Trophoblast cell (in vitro differentiated cells and primary cell): Measurements from ENCODE around the gene YJEFN3.

Experiments
- DNase-seq, 2 donors: peaks; one replicate each; pipeline ENCODE4 v3.0.0-alpha.2; 2016
- H2AFZ ChIP-seq: 2 replicates; pipeline ENCODE4 v1.6.1; 2013; ENCODE audit warnings: low read length, moderate library complexity, mild to moderate bottlenecking; ENCODE audit not compliant: insufficient read depth, poor library complexity
- H2AK5ac ChIP-seq: 2 replicates; pipeline ENCODE4 v1.6.1; 2013; ENCODE audit warnings: mild to moderate bottlenecking, low read length
- H2BK120ac ChIP-seq: 2 replicates; pipeline ENCODE4 v1.6.1; 2013; ENCODE audit warnings: low read length, mild to moderate bottlenecking, moderate library complexity; ENCODE audit not compliant: insufficient read depth, poor library complexity
- H2BK12ac ChIP-seq: 2 replicates; pipeline ENCODE4 v1.6.1; 2013; ENCODE audit warnings: mild to moderate bottlenecking, low read length, moderate library complexity
- H2BK5ac ChIP-seq: 2 replicates; pipeline ENCODE4 v1.6.1; 2013; ENCODE audit warnings: low read length, low read depth, moderate library complexity, mild to moderate bottlenecking; ENCODE audit not compliant: poor library complexity
- H3K14ac ChIP-seq: 2 replicates; pipeline ENCODE4 v1.6.1; 2013; ENCODE audit warnings: mild to moderate bottlenecking, low read length
- H3K18ac ChIP-seq: 2 replicates; pipeline ENCODE4 v1.6.1; 2013; ENCODE audit warnings: mild to moderate bottlenecking, low read length
- H3K23ac ChIP-seq: 2 replicates; pipeline ENCODE4 v1.6.1; 2013; ENCODE audit warnings: low read length
- H3K27ac ChIP-seq: 2 replicates; pipeline ENCODE4 v1.5.1; 2013; ENCODE audit warnings: low read depth, mild to moderate bottlenecking, inconsistent platforms, low read length, moderate library complexity
- H3K27me3 ChIP-seq: 2 replicates; pipeline ENCODE4 v1.6.1; 2013; ENCODE audit warnings: inconsistent platforms, mild to moderate bottlenecking, low read length, moderate library complexity; ENCODE audit not compliant: insufficient read depth
- H3K36me3 ChIP-seq, 2 experiments: 1 replicate in 1 of 2; 2 replicates in 1 of 2; pipeline ENCODE4 v1.6.1; 2013; ENCODE audit warnings: low read length in 2 of 2, mild to moderate bottlenecking in 2 of 2, moderate library complexity in 1 of 2; ENCODE audit not compliant: insufficient read depth in 2 of 2, control insufficient read depth in 1 of 2
- H3K4ac ChIP-seq: 2 replicates; pipeline ENCODE4 v1.6.1; 2013; ENCODE audit warnings: low read depth, mild to moderate bottlenecking, low read length, moderate library complexity
- H3K4me1 ChIP-seq, 2 experiments: 1 replicate in 1 of 2; 2 replicates in 1 of 2; pipeline ENCODE4 v1.6.1; 2013; ENCODE audit warnings: low read length in 2 of 2, mild to moderate bottlenecking in 2 of 2, moderate library complexity in 1 of 2; ENCODE audit not compliant: insufficient read depth in 2 of 2, control insufficient read depth in 1 of 2
- H3K4me2 ChIP-seq: 2 replicates; pipeline ENCODE4 v1.6.1; 2013; ENCODE audit warnings: inconsistent platforms, mild to moderate bottlenecking, low read length, moderate library complexity
- H3K4me3 ChIP-seq: 2 replicates; pipeline ENCODE4 v1.5.1; 2013; ENCODE audit warnings: mild to moderate bottlenecking, low read depth, low read length, inconsistent platforms
- H3K79me1 ChIP-seq: one replicate; pipeline ENCODE4 v1.6.1; 2013; ENCODE audit warnings: low read length
- H3K79me2 ChIP-seq: 2 replicates; pipeline ENCODE4 v1.6.1; 2013; ENCODE audit warnings: low read length, mild to moderate bottlenecking; ENCODE audit not compliant: control insufficient read depth, insufficient read depth, poor library complexity
- H3K9ac ChIP-seq: 2 replicates; pipeline ENCODE4 v1.6.1; 2013; ENCODE audit warnings: mild to moderate bottlenecking, low read length
- H3K9me3 ChIP-seq: 2 replicates; pipeline ENCODE4 v1.6.1; 2013; ENCODE audit warnings: low read depth, mild to moderate bottlenecking, control low read depth, inconsistent platforms, low read length; ENCODE audit not compliant: insufficient read depth
- H4K12ac ChIP-seq: 2 replicates; pipeline ENCODE4 v1.6.1; 2013; ENCODE audit warnings: low read depth, mild to moderate bottlenecking, low read length, moderate library complexity
- H4K8ac ChIP-seq: 2 replicates; pipeline ENCODE4 v1.6.1; 2013; ENCODE audit warnings: low read depth, mild to moderate bottlenecking, low read length, moderate library complexity
- H4K91ac ChIP-seq: one replicate; pipeline ENCODE4 v1.6.1; 2013; ENCODE audit warnings: low read depth, mild to moderate bottlenecking, low read length, moderate library complexity
- WGBS: extraction: QIAGEN DNeasy Blood & Tissue Kit; methylation state at CpG from one replicate; pipeline ENCODE4 v1.1.7; 2013; ENCODE audit warnings: missing lambda C conversion rate; ENCODE audit not compliant: insufficient read length, insufficient coverage; ENCODE audit errors: extremely low coverage; 5-methylcytosine and 5-hydroxymethylcytosine counted together

YJEFN3 gene

GRCh38 chr19:19488875-19489690, 39.6 kb upstream of the YJEFN3 start:
- Histone ChIP-seq H2AFZ (peak overlapping the region; percentile 1), H3K4me1 (peaks cover 49 to 53% of the 10 kb centered on the region in 2 experiments), H4K12ac (peak overlapping the region; percentile 16), H3K4me3 (no peak overlapping the region), H3K9ac (no peak overlapping the region), H2BK12ac (peak overlapping the region; percentile 44), H2AK5ac (no peak overlapping the region), H3K79me1 (peaks cover 15% of the 10 kb centered on the region), H2BK5ac (peak overlapping the region; percentile 42), H3K36me3 (peaks cover 32% of the 10 kb centered on the region in 2 experiments), H3K23ac (no peak overlapping the region), H4K91ac (peak overlapping the region; percentile 50), H3K4me2 (peak overlapping the region; percentile 30), H3K79me2 (peaks cover 16% of the 10 kb centered on the region), H3K27me3 (no peaks in the 10 kb centered on the region), H4K8ac (no peak overlapping the region), H3K4ac (peak overlapping the region; percentile 20), H3K18ac (peak overlapping the region; percentile 31), H3K14ac (no peak overlapping the region), H3K9me3 (peaks cover 1% of the 10 kb centered on the region), H2BK120ac (peak overlapping the region; percentile 42), H3K27ac (peak overlapping the region; percentile 81)
- WGBS = no CpG with 5 or more reads among the region's 14 CpGs
- peak; percentile 82 to 86 for DNase-seq

DNA sequence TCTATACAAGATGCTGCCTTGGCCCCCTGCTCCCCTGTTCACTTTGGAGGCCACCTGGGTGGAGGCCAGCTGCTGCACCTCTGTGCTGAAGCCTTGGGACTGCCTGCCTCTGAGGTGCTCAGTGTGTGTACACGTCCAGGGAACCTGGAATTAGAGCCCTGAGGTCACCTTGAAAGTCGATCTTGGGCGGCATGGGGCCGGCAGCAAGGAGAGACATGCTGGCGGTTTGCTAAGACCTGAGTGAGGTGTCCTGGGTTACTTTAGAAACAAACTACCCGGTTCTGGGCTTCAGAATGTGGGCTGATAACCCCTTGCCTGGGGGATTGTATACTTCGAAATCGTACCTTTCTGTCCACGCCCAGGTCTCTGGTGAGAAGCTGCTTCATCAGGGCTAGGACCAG, 38.9 kb upstream of the YJEFN3 start:
- H3K9ac ChIP-seq = no peak overlapping the region
- no CpG with 5 or more reads among the region's 9 CpGs for WGBS
- peaks cover 15% of the 10 kb centered on the region for H3K79me1 ChIP-seq
- no peak overlapping the region for H3K4me3 ChIP-seq
- H3K27ac ChIP-seq = peak overlapping the region; percentile 81
- H3K79me2 ChIP-seq = peaks cover 16% of the 10 kb centered on the region
- peak overlapping the region; percentile 34 for H4K12ac ChIP-seq
- no peak overlapping the region for H4K8ac ChIP-seq
- peaks cover 39% of the 10 kb centered on the region in 2 experiments for H3K36me3 ChIP-seq
- peaks cover 1% of the 10 kb centered on the region for H3K9me3 ChIP-seq
- H2BK5ac ChIP-seq = peak overlapping the region; percentile 5
- no peaks in the 10 kb centered on the region for H3K27me3 ChIP-seq
- peak; percentile 96 for DNase-seq
- H3K4ac ChIP-seq = peak overlapping the region; percentile 1
- H3K14ac ChIP-seq = peak overlapping the region; percentile 16
- H2AK5ac ChIP-seq = peak overlapping the region; percentile 19
- no peak overlapping the region for H2AFZ ChIP-seq
- H2BK12ac ChIP-seq = peak overlapping the region; percentile 0
- no peak overlapping the region for H3K23ac ChIP-seq
- peak overlapping the region; percentile 19 for H3K18ac ChIP-seq
- H2BK120ac ChIP-seq = peak overlapping the region; percentile 5
- peak overlapping the region; percentile 11 for H3K4me2 ChIP-seq
- H4K91ac ChIP-seq = peak overlapping the region; percentile 65
- peaks cover 47 to 51% of the 10 kb centered on the region in 2 experiments for H3K4me1 ChIP-seq

DNA sequence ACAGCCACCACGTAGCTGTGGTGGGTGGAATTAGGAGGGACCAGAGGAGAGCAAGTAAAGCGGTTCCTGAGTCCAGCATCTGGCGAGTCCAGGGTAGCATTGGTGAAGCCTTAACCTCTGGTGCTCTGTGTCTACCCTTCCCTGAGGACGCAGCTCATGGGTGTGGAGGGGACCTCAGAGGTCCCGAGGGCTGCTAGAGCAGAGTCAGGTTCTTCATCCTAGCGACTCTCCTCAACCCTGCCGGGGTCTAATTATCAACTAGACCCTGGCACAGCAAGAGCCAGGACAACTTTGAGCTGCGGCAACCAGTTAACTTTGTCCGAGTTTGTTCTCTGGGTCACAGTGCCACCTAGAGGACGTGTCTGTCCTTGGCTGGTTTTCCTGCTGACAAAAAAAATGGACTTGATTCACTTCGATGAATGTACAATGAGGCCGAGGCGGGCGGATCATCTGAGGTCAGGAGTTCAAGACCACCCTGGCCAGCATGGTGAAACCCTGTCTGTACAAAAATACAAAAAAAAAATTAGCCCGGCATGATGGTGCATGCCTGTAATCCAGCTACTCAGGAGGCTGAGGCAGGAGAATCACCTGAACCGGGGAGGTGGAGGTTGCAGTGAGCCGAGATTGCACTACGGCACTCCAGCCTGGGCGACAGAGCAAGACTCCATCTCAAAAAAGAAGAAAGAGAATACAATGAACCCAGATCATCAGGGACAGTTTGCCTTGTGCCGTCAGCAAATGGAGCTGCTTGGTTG, 38.3 kb upstream of the YJEFN3 start:
- Histone ChIP-seq H3K4me1 (peaks cover 41 to 45% of the 10 kb centered on the region in 2 experiments), H4K8ac (no peak overlapping the region), H3K4me2 (peak overlapping the region; percentile 11), H3K27ac (peak overlapping the region; percentile 81), H3K18ac (peak overlapping the region; percentile 1), H2AK5ac (no peak overlapping the region), H2BK120ac (peak overlapping the region; percentile 5), H3K9me3 (peaks cover 1% of the 10 kb centered on the region), H3K79me2 (peaks cover 16% of the 10 kb centered on the region), H3K4ac (peak overlapping the region; percentile 27), H2BK12ac (peak overlapping the region; percentile 0), H3K27me3 (no peaks in the 10 kb centered on the region), H3K36me3 (peaks cover 41 to 42% of the 10 kb centered on the region in 2 experiments), H3K23ac (no peak overlapping the region), H2BK5ac (no peak overlapping the region), H4K91ac (peak overlapping the region; percentile 28), H2AFZ (no peak overlapping the region), H4K12ac (peak overlapping the region; percentile 7), H3K79me1 (peaks cover 15% of the 10 kb centered on the region), H3K9ac (no peak overlapping the region), H3K14ac (no peak overlapping the region), H3K4me3 (no peak overlapping the region)
- DNase-seq = peak; percentile 83 to 93
- no CpG with 5 or more reads among the region's 20 CpGs for WGBS

DNA sequence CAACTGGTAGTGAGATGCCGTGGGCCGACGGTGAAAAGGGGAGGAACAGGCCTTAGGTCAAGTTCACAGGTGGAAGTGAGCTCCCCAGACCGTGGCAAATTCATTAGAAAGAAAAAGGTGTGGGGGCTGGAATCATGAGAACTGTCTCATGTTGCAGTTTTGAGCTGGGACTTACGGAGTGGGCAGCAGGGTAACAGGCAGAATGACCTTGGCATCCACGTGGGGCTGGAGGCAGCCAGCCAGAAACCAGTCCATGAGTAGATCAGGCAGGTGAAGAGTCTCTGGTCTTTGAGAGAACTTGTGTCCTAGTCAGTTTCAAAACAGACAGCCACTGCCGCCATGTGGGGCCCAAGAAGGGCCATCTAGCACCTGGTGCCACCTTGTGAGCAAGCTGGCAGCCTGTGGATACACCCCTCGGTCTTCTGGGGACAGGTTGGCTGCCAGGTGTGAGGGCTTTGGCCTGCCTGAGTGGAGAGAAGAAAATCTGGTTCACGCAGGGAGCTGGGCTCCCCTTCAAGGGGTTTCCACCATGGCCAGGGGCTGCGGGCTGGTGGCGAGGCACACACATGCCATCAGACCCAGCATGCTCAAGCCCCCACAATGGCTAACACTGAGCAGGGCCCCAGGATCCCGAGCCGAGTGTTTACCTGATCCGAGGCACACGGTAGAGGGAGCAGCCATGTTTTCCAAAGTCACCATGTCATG, 37.2 kb upstream of the YJEFN3 start:
- Histone ChIP-seq H3K36me3 (peaks cover 49 to 51% of the 10 kb centered on the region in 2 experiments), H4K8ac (no peak overlapping the region), H3K27ac (no peak overlapping the region), H3K4me1 (peaks cover 30 to 34% of the 10 kb centered on the region in 2 experiments), H3K79me1 (peaks cover 12% of the 10 kb centered on the region), H3K4me3 (no peak overlapping the region), H3K79me2 (peaks cover 11% of the 10 kb centered on the region), H4K12ac (no peak overlapping the region), H3K9me3 (peaks cover 1% of the 10 kb centered on the region), H2BK120ac (no peak overlapping the region), H3K23ac (no peak overlapping the region), H3K14ac (no peak overlapping the region), H2AFZ (no peak overlapping the region), H4K91ac (no peak overlapping the region), H3K4ac (peak overlapping the region; percentile 40), H3K27me3 (no peaks in the 10 kb centered on the region), H3K18ac (peak overlapping the region; percentile 21), H2AK5ac (no peak overlapping the region), H3K9ac (no peak overlapping the region), H2BK5ac (no peak overlapping the region), H3K4me2 (no peak overlapping the region), H2BK12ac (no peak overlapping the region)
- WGBS = no CpG with 5 or more reads among the region's 15 CpGs
- no peak for DNase-seq
